ENCODE results near the gene AGBL3.
A peak's percentile ranks its signal among the peaks of the same experiment; 100 is the strongest.
"Not testable (repeated sequence)": the region's sequence is repeated elsewhere in the genome, so short reads cannot be mapped to it uniquely, and the experiment has no call there.

The AGBL3 gene

GRCh38 chr7:135170274-135170997 is 184.1 kb downstream of the AGBL3 start, which contains the start of gene CYREN:
Gene CYREN, minus strand, starts transcription at chr7:135170707. Its CDS starts 1,785 bp downstream, at chr7:135168922.
- peak; percentile 97 for DNase-seq (ENCODE audit: low spot score)
- TF ChIP-seq CTCF (IDR thresholded peaks at IDR 0.05) = peak; percentile 55
- peak within 1 kb of the TSS; percentile 85 to 95 for H3K27ac ChIP-seq
- peak within 1 kb of the TSS; percentile 86 for H3K4me3 ChIP-seq

- H3K4me3 ChIP-seq = peak overlapping the region; percentile 86
- TF ChIP-seq CTCF (IDR thresholded peaks at IDR 0.05) = peak; percentile 6
- peak overlapping the region; percentile 85 to 95 for H3K27ac ChIP-seq
- not testable (repeated sequence) for DNase-seq (ENCODE audit: low spot score)
Measured at GRCh38 chr7:135170998-135171481, 184.7 kb downstream of the AGBL3 start.

GRCh38 chr7:135171581-135172291 is 185.4 kb downstream of the AGBL3 start:
- Histone ChIP-seq H3K4me3 (peak overlapping the region; percentile 54), H3K27ac (peak overlapping the region; percentile 85 to 95)
- DNase-seq (ENCODE audit: low spot score) = peak; percentile 85

- H3K4me3 ChIP-seq, H3K27ac ChIP-seq: not testable (repeated sequence)
- peak; percentile 26 for DNase-seq (ENCODE audit: low spot score)
Measured at GRCh38 chr7:135173916-135174315, 187.6 kb downstream of the AGBL3 start.

- DNase-seq (ENCODE audit: low spot score) = peak; percentile 50
- no peak overlapping the region for H3K27ac ChIP-seq
- H3K4me3 ChIP-seq = no peak overlapping the region
- no peak for TF ChIP-seq CTCF (IDR thresholded peaks at IDR 0.05)
Measured at GRCh38 chr7:135174941-135175340, 188.6 kb downstream of the AGBL3 start.

GRCh38 chr7:135175931-135176330 is 189.6 kb downstream of the AGBL3 start:
- no peak for DNase-seq (ENCODE audit: low spot score)
- Histone ChIP-seq H3K27ac (no peak overlapping the region), H3K4me3 (no peak overlapping the region)
- TF ChIP-seq CTCF (IDR thresholded peaks at IDR 0.05) = no peak

- H3K27ac ChIP-seq = no peak overlapping the region
- no peak for TF ChIP-seq CTCF (IDR thresholded peaks at IDR 0.05)
- H3K4me3 ChIP-seq = no peak overlapping the region
- DNase-seq (ENCODE audit: low spot score) = no peak
Measured at GRCh38 chr7:135177028-135177696, 190.9 kb downstream of the AGBL3 start.

Data from coronary artery (tissue), 2 donors.